ENCODE measurements around the gene NES.

Gene NES

DNA sequence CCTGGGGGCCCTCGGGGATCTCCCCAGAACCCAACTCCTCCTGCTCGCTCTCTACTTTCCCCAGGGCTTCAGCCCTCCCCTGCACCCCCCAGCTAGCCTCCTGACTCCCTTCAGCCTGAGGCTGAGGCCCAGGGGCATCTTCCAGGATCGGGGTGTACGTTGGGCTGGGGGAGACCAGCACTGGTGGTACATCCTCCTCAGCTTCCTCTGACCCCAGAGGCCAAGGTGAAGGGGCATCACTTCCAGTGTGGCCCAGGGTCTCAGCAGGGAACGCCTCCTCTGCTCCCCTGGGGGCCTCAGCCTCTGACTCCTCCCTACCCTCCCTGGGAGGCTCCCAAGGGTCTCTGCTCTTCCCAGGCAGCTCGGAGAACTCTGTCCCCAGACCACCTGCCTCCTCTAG, 6.8 kb downstream of the NES start:
- Histone ChIP-seq H3K27me3 (replicated peaks; ENCODE audit: insufficient read depth, low read length) (peaks cover 56% of the 10 kb centered on the region), H3F3A (ENCODE audit: insufficient read depth, low read length) (no peaks in the 10 kb centered on the region), H3K4me3 (ENCODE audit: low read length) (no peak overlapping the region), H3K4me2 (ENCODE audit: low read depth, low read length) (no peak overlapping the region), H3K27ac (ENCODE audit: low read length) (no peak overlapping the region), H3K36me3 (replicated peaks; ENCODE audit: insufficient read depth, low read length) (no peaks in the 10 kb centered on the region), H3K4me1 (ENCODE audit: low read length) (peaks cover 4% of the 10 kb centered on the region), H3K9ac (ENCODE audit: low read length) (no peak overlapping the region), H4K20me1 (ENCODE audit: insufficient read depth, low read length) (no peaks in the 10 kb centered on the region), H3K79me2 (ENCODE audit: low read length) (no peaks in the 10 kb centered on the region), H2AFZ (ENCODE audit: low read length) (no peak overlapping the region), H3K9me3 (replicated peaks; ENCODE audit: insufficient read depth, low read length) (no peaks in the 10 kb centered on the region), H3K9me2 (replicated peaks; ENCODE audit: insufficient read depth, low read length) (no peaks in the 10 kb centered on the region)
- TF ChIP-seq, protein P1, sequence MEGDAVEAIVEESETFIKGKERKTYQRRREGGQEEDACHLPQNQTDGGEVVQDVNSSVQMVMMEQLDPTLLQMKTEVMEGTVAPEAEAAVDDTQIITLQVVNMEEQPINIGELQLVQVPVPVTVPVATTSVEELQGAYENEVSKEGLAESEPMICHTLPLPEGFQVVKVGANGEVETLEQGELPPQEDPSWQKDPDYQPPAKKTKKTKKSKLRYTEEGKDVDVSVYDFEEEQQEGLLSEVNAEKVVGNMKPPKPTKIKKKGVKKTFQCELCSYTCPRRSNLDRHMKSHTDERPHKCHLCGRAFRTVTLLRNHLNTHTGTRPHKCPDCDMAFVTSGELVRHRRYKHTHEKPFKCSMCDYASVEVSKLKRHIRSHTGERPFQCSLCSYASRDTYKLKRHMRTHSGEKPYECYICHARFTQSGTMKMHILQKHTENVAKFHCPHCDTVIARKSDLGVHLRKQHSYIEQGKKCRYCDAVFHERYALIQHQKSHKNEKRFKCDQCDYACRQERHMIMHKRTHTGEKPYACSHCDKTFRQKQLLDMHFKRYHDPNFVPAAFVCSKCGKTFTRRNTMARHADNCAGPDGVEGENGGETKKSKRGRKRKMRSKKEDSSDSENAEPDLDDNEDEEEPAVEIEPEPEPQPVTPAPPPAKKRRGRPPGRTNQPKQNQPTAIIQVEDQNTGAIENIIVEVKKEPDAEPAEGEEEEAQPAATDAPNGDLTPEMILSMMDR (IDR thresholded peaks at IDR 0.05; ENCODE audit: low read length), result no peak
- TF ChIP-seq EZH2phosphoT487 (IDR thresholded peaks at IDR 0.05; ENCODE audit: low read length) (no peak), EZH2 (optimal IDR thresholded peaks at IDR 0.05; ENCODE audit: low read depth, low read length) (no peak)
- no peak for DNase-seq

DNA sequence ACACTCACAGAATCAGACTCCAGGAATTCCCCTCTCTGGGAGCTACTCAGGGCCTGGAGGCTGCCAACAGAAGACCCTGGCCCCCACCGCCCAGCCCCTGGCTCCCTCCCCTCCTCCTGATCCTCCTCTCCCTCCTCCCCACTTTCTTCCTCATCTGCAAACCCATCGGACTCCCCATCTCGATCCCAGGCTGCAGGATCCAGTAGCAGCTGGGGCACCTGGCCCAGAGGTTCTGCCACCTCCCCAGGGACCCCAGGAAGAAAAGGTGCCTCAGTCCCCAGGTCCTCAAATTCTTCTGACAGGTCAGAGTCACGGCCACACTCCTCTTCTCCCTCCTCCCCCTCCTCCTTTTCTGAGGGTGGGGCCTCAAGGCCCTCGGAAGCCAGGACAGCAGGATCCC, 7.4 kb downstream of the NES start:
- no peaks in the 10 kb centered on the region for H3K36me3 ChIP-seq (replicated peaks; ENCODE audit: insufficient read depth, low read length)
- H3K9ac ChIP-seq (ENCODE audit: low read length), result no peak overlapping the region
- TF ChIP-seq, protein P1 (IDR thresholded peaks at IDR 0.05; ENCODE audit: low read length), result no peak
- H2AFZ ChIP-seq (ENCODE audit: low read length), result no peak overlapping the region
- H3F3A ChIP-seq (ENCODE audit: insufficient read depth, low read length), result no peaks in the 10 kb centered on the region
- no peaks in the 10 kb centered on the region for H3K9me3 ChIP-seq (replicated peaks; ENCODE audit: insufficient read depth, low read length)
- H3K4me3 ChIP-seq (ENCODE audit: low read length), result no peak overlapping the region
- DNase-seq, result no peak
- H3K79me2 ChIP-seq (ENCODE audit: low read length), result no peaks in the 10 kb centered on the region
- H3K4me1 ChIP-seq (ENCODE audit: low read length), result peaks cover 9% of the 10 kb centered on the region
- H3K4me2 ChIP-seq (ENCODE audit: low read depth, low read length), result no peak overlapping the region
- H3K27ac ChIP-seq (ENCODE audit: low read length), result no peak overlapping the region
- H3K9me2 ChIP-seq (replicated peaks; ENCODE audit: insufficient read depth, low read length), result no peaks in the 10 kb centered on the region
- peaks cover 51% of the 10 kb centered on the region for H3K27me3 ChIP-seq (replicated peaks; ENCODE audit: insufficient read depth, low read length)
- no peaks in the 10 kb centered on the region for H4K20me1 ChIP-seq (ENCODE audit: insufficient read depth, low read length)

DNA sequence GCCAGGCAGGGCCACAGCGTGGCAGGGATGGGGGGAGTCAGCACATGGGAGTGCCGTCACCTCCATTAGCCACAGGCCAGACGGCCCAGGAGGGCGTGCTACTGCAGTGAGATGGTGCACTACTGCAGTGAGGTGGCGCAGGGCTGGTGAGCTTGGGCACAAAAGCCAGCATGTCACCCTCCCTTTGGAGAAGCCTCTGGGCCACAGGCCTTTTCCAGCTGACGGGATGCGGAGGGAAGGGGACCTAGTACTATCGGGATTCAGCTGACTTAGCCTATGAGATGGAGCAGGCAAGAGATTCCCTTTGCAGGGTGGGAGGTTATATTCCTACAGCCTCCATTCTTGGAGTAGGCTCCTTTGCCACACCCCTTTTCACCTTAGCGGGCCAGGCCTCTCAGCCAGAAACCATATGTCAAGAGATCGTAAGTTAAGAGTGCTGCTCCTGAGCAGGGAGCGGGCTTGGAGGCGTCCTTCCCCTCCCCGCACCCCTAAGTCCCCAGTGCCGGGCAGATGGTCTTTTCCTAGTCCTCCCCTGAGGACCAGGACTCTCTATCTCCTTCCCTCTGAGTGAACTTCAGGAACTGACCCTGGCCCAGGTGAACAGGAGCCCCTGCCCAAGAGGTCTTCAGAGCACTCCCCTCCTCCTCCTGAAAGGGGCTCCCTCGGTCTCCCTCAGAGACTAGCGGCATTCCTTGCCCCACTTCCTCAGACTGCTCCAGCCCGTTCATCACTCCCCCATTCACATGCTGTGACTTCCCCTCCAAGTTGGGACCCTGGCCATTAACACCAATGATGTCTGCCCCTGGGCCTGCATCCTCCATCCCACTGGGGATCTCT, 8.2 kb downstream of the NES start:
- peaks cover 16% of the 10 kb centered on the region for H3K4me1 ChIP-seq (ENCODE audit: low read length)

More for the DNA sequence above, 8.2 kb downstream of the NES start:
- DNase-seq, result no peak
- no peak overlapping the region for H3K4me3 ChIP-seq (ENCODE audit: low read length)
- no peaks in the 10 kb centered on the region for H3K79me2 ChIP-seq (ENCODE audit: low read length)
- no peaks in the 10 kb centered on the region for H3K9me3 ChIP-seq (replicated peaks; ENCODE audit: insufficient read depth, low read length)
- H3K9me2 ChIP-seq (replicated peaks; ENCODE audit: insufficient read depth, low read length), result no peaks in the 10 kb centered on the region
- no peaks in the 10 kb centered on the region for H3K36me3 ChIP-seq (replicated peaks; ENCODE audit: insufficient read depth, low read length)
- H3F3A ChIP-seq (ENCODE audit: insufficient read depth, low read length), result no peaks in the 10 kb centered on the region
- H3K27ac ChIP-seq (ENCODE audit: low read length), result no peak overlapping the region
- no peak overlapping the region for H3K4me2 ChIP-seq (ENCODE audit: low read depth, low read length)
- TF ChIP-seq EZH2 (optimal IDR thresholded peaks at IDR 0.05; ENCODE audit: low read depth, low read length), result no peak
- TF ChIP-seq EZH2phosphoT487 (IDR thresholded peaks at IDR 0.05; ENCODE audit: low read length), result no peak
- TF ChIP-seq, protein P1 (IDR thresholded peaks at IDR 0.05; ENCODE audit: low read length), result no peak
- no peak overlapping the region for H3K9ac ChIP-seq (ENCODE audit: low read length)
- peaks cover 43% of the 10 kb centered on the region for H3K27me3 ChIP-seq (replicated peaks; ENCODE audit: insufficient read depth, low read length)
- H4K20me1 ChIP-seq (ENCODE audit: insufficient read depth, low read length), result no peaks in the 10 kb centered on the region
- H2AFZ ChIP-seq (ENCODE audit: low read length), result no peak overlapping the region

Data from MM.1S (cell line).